Measurements from ENCODE around the gene CLEC2L. TPM values are rescaled to one million over a fixed set of nuclear protein-coding genes. Genes with fewer than 3 reads are reported as not detected.

Gene CLEC2L
- total RNA-seq, 2 donors from 2014 or later = 3.0 TPM; not detected in 1

DNA sequence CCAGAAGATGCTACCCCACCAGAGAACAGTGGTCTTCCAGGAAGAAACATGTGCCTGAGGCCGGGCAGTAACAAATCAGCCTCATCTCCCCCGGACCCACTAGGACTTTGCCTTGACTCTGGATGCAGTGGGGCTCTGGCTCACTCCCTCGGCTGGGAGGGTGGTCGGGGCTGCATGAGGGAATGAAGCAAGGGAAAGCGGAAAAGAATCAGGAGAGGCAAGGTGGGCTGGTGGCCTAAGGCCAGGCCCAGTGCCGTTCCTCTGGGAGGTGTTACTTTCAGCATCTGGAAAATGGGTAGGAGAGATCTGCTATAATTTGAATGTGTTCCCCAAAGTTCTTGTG is 51.8 kb downstream of the CLEC2L start:
- H3K36me3 ChIP-seq = peaks cover 2 to 12% of the 10 kb centered on the region in 2 donors
- no peak for DNase-seq (ENCODE audit: low spot score)

GRCh38 chr7:139576179-139576973 is 52.9 kb downstream of the CLEC2L start:
- H3K27me3 ChIP-seq (replicated peaks; ENCODE audit: insufficient read depth) = no peaks in the 10 kb centered on the region
- WGBS = 92% methylated on average over 11 of the region's 11 CpGs
- no peak for DNase-seq (ENCODE audit: low spot score)
- intact Hi-C loops (cut with DNase I) = no loop called here
- H3K27ac ChIP-seq = no peak overlapping the region
- TF ChIP-seq, protein P1, sequence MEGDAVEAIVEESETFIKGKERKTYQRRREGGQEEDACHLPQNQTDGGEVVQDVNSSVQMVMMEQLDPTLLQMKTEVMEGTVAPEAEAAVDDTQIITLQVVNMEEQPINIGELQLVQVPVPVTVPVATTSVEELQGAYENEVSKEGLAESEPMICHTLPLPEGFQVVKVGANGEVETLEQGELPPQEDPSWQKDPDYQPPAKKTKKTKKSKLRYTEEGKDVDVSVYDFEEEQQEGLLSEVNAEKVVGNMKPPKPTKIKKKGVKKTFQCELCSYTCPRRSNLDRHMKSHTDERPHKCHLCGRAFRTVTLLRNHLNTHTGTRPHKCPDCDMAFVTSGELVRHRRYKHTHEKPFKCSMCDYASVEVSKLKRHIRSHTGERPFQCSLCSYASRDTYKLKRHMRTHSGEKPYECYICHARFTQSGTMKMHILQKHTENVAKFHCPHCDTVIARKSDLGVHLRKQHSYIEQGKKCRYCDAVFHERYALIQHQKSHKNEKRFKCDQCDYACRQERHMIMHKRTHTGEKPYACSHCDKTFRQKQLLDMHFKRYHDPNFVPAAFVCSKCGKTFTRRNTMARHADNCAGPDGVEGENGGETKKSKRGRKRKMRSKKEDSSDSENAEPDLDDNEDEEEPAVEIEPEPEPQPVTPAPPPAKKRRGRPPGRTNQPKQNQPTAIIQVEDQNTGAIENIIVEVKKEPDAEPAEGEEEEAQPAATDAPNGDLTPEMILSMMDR (IDR thresholded peaks at IDR 0.05) = no peak
- TF ChIP-seq POLR2AphosphoS5 (IDR thresholded peaks at IDR 0.05) = no peak
- TF ChIP-seq POLR2A (IDR thresholded peaks at IDR 0.05) = no peak
- no peaks in the 10 kb centered on the region for H3K4me1 ChIP-seq (replicated peaks)
- no peak overlapping the region for H3K4me3 ChIP-seq
- peaks cover 2 to 12% of the 10 kb centered on the region in 2 donors for H3K36me3 ChIP-seq
- no peaks in the 10 kb centered on the region for H3K9me3 ChIP-seq

More for the DNA sequence above, 51.8 kb downstream of the CLEC2L start:
- H3K4me3 ChIP-seq = no peak overlapping the region
- H3K27ac ChIP-seq = no peak overlapping the region
- 95% methylated on average over 6 of the region's 6 CpGs for WGBS
- no peaks in the 10 kb centered on the region for H3K27me3 ChIP-seq (replicated peaks; ENCODE audit: insufficient read depth)
- no peaks in the 10 kb centered on the region for H3K4me1 ChIP-seq (replicated peaks)
- H3K9me3 ChIP-seq = no peaks in the 10 kb centered on the region
- intact Hi-C loops (cut with DNase I) = no loop called here
- no peak for TF ChIP-seq POLR2A (IDR thresholded peaks at IDR 0.05)
- TF ChIP-seq POLR2AphosphoS5 (IDR thresholded peaks at IDR 0.05) = no peak
- TF ChIP-seq, protein P1 (IDR thresholded peaks at IDR 0.05) = no peak

- intact Hi-C loops (cut with DNase I) = no loop called here
- no peak for TF ChIP-seq POLR2A (IDR thresholded peaks at IDR 0.05)
- TF ChIP-seq, protein P1 (IDR thresholded peaks at IDR 0.05) = no peak
- TF ChIP-seq POLR2AphosphoS5 (IDR thresholded peaks at IDR 0.05) = no peak
- Histone ChIP-seq H3K4me3 (no peak overlapping the region), H3K4me1 (replicated peaks) (no peaks in the 10 kb centered on the region), H3K27ac (no peak overlapping the region), H3K27me3 (replicated peaks; ENCODE audit: insufficient read depth) (no peaks in the 10 kb centered on the region), H3K36me3 (peaks cover 7 to 9% of the 10 kb centered on the region in 2 donors), H3K9me3 (no peaks in the 10 kb centered on the region)
- 98% methylated on average over 3 of the region's 3 CpGs for WGBS
- no peak for DNase-seq (ENCODE audit: low spot score)
These were observed 57.0 kb downstream of the CLEC2L start for GRCh38 chr7:139580435-139580834.

GRCh38 chr7:139582130-139582650 is 58.7 kb downstream of the CLEC2L start:
- Histone ChIP-seq H3K9me3 (no peaks in the 10 kb centered on the region), H3K4me3 (no peak overlapping the region), H3K4me1 (replicated peaks) (no peaks in the 10 kb centered on the region), H3K36me3 (peaks cover 7% of the 10 kb centered on the region in 2 donors), H3K27ac (no peak overlapping the region), H3K27me3 (replicated peaks; ENCODE audit: insufficient read depth) (no peaks in the 10 kb centered on the region)
- intact Hi-C loops (cut with DNase I) = no loop called here
- WGBS = 89% methylated on average over 14 of the region's 14 CpGs
- no peak for DNase-seq (ENCODE audit: low spot score)
- TF ChIP-seq, protein P1 (IDR thresholded peaks at IDR 0.05) = no peak
- no peak for TF ChIP-seq POLR2A (IDR thresholded peaks at IDR 0.05)
- no peak for TF ChIP-seq POLR2AphosphoS5 (IDR thresholded peaks at IDR 0.05)

All from prostate gland (tissue), 2 donors.